ENCODE results near the gene MEGF11.
"Not testable (repeated sequence)": the region's sequence is repeated elsewhere in the genome, so short reads cannot be mapped to it uniquely, and the experiment has no call there.

Gene MEGF11

GRCh38 chr15:65907661-65908060 is 345.9 kb downstream of the MEGF11 start:
- DNase-seq = no peak

GRCh38 chr15:65906396-65906795 is 347.2 kb downstream of the MEGF11 start:
- DNase-seq = no peak

- DNase-seq = no peak
Observed at GRCh38 chr15:65904301-65904700, 349.2 kb downstream of the MEGF11 start.

- no peak for DNase-seq
Observed at GRCh38 chr15:65903296-65904073, 350.1 kb downstream of the MEGF11 start.

GRCh38 chr15:65902373-65902772 is 351.2 kb downstream of the MEGF11 start:
- no peak for DNase-seq

GRCh38 chr15:65901836-65902235 is 351.7 kb downstream of the MEGF11 start:
- no peak for DNase-seq

GRCh38 chr15:65901336-65901735 is 352.2 kb downstream of the MEGF11 start:
- no peak for DNase-seq

- DNase-seq = no peak
Observed at GRCh38 chr15:65900488-65900887, 353.1 kb downstream of the MEGF11 start.

- no peak for DNase-seq
Observed at GRCh38 chr15:65896236-65896635, 357.3 kb downstream of the MEGF11 start.

- DNase-seq = no peak
Observed at GRCh38 chr15:65893060-65893459, 360.5 kb downstream of the MEGF11 start.

GRCh38 chr15:65888981-65889380 is 364.6 kb downstream of the MEGF11 start:
- DNase-seq = no peak

GRCh38 chr15:65887565-65887964 is 366.0 kb downstream of the MEGF11 start:
- DNase-seq = no peak

GRCh38 chr15:65885668-65886218 is 367.8 kb downstream of the MEGF11 start:
- no peak for DNase-seq

- DNase-seq = no peak
Observed at GRCh38 chr15:65884511-65884910, 369.0 kb downstream of the MEGF11 start.

GRCh38 chr15:65883571-65883970 is 370.0 kb downstream of the MEGF11 start:
- DNase-seq = no peak

- DNase-seq = no peak
Observed at GRCh38 chr15:65881766-65882434, 371.6 kb downstream of the MEGF11 start.

- DNase-seq = no peak
Observed at GRCh38 chr15:65877749-65878148, 375.8 kb downstream of the MEGF11 start.

GRCh38 chr15:65875458-65875857 is 378.1 kb downstream of the MEGF11 start:
- no peak for DNase-seq

GRCh38 chr15:65873256-65873655 is 380.3 kb downstream of the MEGF11 start:
- DNase-seq = no peak

- DNase-seq = not testable (repeated sequence)
Observed at GRCh38 chr15:65872596-65872995, 381.0 kb downstream of the MEGF11 start.

GRCh38 chr15:65871886-65872285 is 381.7 kb downstream of the MEGF11 start:
- DNase-seq = not testable (repeated sequence)

- DNase-seq = no peak
Observed at GRCh38 chr15:65870889-65871533, 382.5 kb downstream of the MEGF11 start.

Data from COR-L47 (cell line).